ENCODE data around the gene CCDC170.
A peak's percentile ranks its signal among the peaks of the same experiment; 100 is the strongest.

The CCDC170 gene

GRCh38 chr6:151524059-151524458 lies 30.2 kb downstream of the CCDC170 start:
- Histone ChIP-seq H3K4me2 (ENCODE audit: low read depth, low read length, poor library complexity, severe bottlenecking) (no peak overlapping the region), H3K27me3 (ENCODE audit: insufficient read depth, low read length, poor library complexity, severe bottlenecking) (no peaks in the 10 kb centered on the region), H4K20me1 (ENCODE audit: insufficient read depth, low read length, poor library complexity, severe bottlenecking) (no peaks in the 10 kb centered on the region), H3K4me1 (ENCODE audit: insufficient read depth, low read length, poor library complexity, severe bottlenecking) (no peaks in the 10 kb centered on the region), H2AFZ (ENCODE audit: low read length) (no peak overlapping the region), H3K36me3 (ENCODE audit: insufficient read depth, low read length) (no peaks in the 10 kb centered on the region), H3K9ac (ENCODE audit: low read depth, low read length, poor library complexity, severe bottlenecking) (no peak overlapping the region), H3K9me3 (ENCODE audit: insufficient read depth, low read depth, low read length) (peaks cover 17% of the 10 kb centered on the region; the same call in 1 of the 2 replicates), H3K9me2 (replicated peaks; ENCODE audit: low read depth, low read length) (no peaks in the 10 kb centered on the region), H3F3A (ENCODE audit: low read depth) (no peaks in the 10 kb centered on the region), H3K4me3 (ENCODE audit: low read length, poor library complexity, severe bottlenecking) (no peak overlapping the region), H3K79me2 (ENCODE audit: insufficient read depth, low read length) (no peaks in the 10 kb centered on the region)
- no peak for TF ChIP-seq CTCF (conservative IDR thresholded peaks at IDR 0.05; ENCODE audit: low read length)
- no peak for TF ChIP-seq EZH2phosphoT487 (IDR thresholded peaks at IDR 0.05; ENCODE audit: borderline replicate concordance)

- Histone ChIP-seq H3K27me3 (ENCODE audit: insufficient read depth, low read length, poor library complexity, severe bottlenecking) (no peaks in the 10 kb centered on the region), H3K4me3 (ENCODE audit: low read length, poor library complexity, severe bottlenecking) (no peak overlapping the region), H3K4me1 (ENCODE audit: insufficient read depth, low read length, poor library complexity, severe bottlenecking) (peaks cover 10% of the 10 kb centered on the region), H3K9me2 (replicated peaks; ENCODE audit: low read depth, low read length) (no peaks in the 10 kb centered on the region), H3K79me2 (ENCODE audit: insufficient read depth, low read length) (no peaks in the 10 kb centered on the region), H3F3A (ENCODE audit: low read depth) (no peaks in the 10 kb centered on the region), H3K9ac (ENCODE audit: low read depth, low read length, poor library complexity, severe bottlenecking) (no peak overlapping the region), H2AFZ (ENCODE audit: low read length) (no peak overlapping the region), H3K36me3 (ENCODE audit: insufficient read depth, low read length) (no peaks in the 10 kb centered on the region), H3K4me2 (ENCODE audit: low read depth, low read length, poor library complexity, severe bottlenecking) (peak overlapping the region; percentile 36), H3K9me3 (ENCODE audit: insufficient read depth, low read depth, low read length) (peaks cover 5% of the 10 kb centered on the region; the same call in 1 of the 2 replicates), H4K20me1 (ENCODE audit: insufficient read depth, low read length, poor library complexity, severe bottlenecking) (no peaks in the 10 kb centered on the region)
- no peak for TF ChIP-seq CTCF (conservative IDR thresholded peaks at IDR 0.05; ENCODE audit: low read length)
Measured at GRCh38 chr6:151534576-151534975, 40.8 kb downstream of the CCDC170 start.

- TF ChIP-seq CTCF (conservative IDR thresholded peaks at IDR 0.05; ENCODE audit: low read length) (no peak), EZH2phosphoT487 (IDR thresholded peaks at IDR 0.05; ENCODE audit: borderline replicate concordance) (no peak)
- Histone ChIP-seq H3K4me3 (ENCODE audit: low read length, poor library complexity, severe bottlenecking) (no peak overlapping the region), H2AFZ (ENCODE audit: low read length) (no peak overlapping the region), H3K27me3 (ENCODE audit: insufficient read depth, low read length, poor library complexity, severe bottlenecking) (no peaks in the 10 kb centered on the region), H3K4me2 (ENCODE audit: low read depth, low read length, poor library complexity, severe bottlenecking) (no peak overlapping the region), H3K79me2 (ENCODE audit: insufficient read depth, low read length) (no peaks in the 10 kb centered on the region), H3F3A (ENCODE audit: low read depth) (no peaks in the 10 kb centered on the region), H3K9me3 (ENCODE audit: insufficient read depth, low read depth, low read length) (peaks cover 9% of the 10 kb centered on the region; the same call in 1 of the 2 replicates), H3K9ac (ENCODE audit: low read depth, low read length, poor library complexity, severe bottlenecking) (no peak overlapping the region), H3K4me1 (ENCODE audit: insufficient read depth, low read length, poor library complexity, severe bottlenecking) (peaks cover 10% of the 10 kb centered on the region), H3K9me2 (replicated peaks; ENCODE audit: low read depth, low read length) (no peaks in the 10 kb centered on the region), H4K20me1 (ENCODE audit: insufficient read depth, low read length, poor library complexity, severe bottlenecking) (no peaks in the 10 kb centered on the region), H3K36me3 (ENCODE audit: insufficient read depth, low read length) (no peaks in the 10 kb centered on the region)
Measured at GRCh38 chr6:151535476-151536187, 41.8 kb downstream of the CCDC170 start.

All from Loucy (cell line).